Endothelial cell of umbilical vein (primary cell): Measurements from ENCODE around the gene MASTL. TPM values are rescaled to one million over a fixed set of nuclear protein-coding genes. Genes with fewer than 3 reads are reported as not detected.

Experiments
- BruUV-seq: library from RNA; stranded (reverse); fragments of 400-500 nt; replicated peaks from 2 replicates; lab custom pipeline; 2021; lab: Mats Ljungman, UMichigan
- CTCF ChIA-PET: fragments of 300-600, 350-600 bp; sonication (Branson Sonifier 250); formaldehyde crosslinking; loops from one replicate; lab custom pipeline; 2021; ENCODE audit warnings: antibody characterized with exemption, inconsistent platforms; lab: Charles Lee
- POLR2A ChIA-PET: fragments of 300-600, 350-600 bp; sonication (Branson Sonifier 250); formaldehyde crosslinking; loops from one replicate; lab custom pipeline; 2021; ENCODE audit warnings: antibody characterized with exemption, inconsistent platforms; lab: Charles Lee
- DNase-seq: peaks from one replicate; pipeline ENCODE4 v3.0.0-alpha.2; 2011; ENCODE audit warnings: low read depth, low spot score
- FAIRE-seq: peaks from 2 replicates; lab custom pipeline; 2011; peaks lifted over from hg19 to GRCh38; lab: Jason Lieb, UNC
- H2AFZ ChIP-seq: 2 replicates; pipeline ENCODE4 v1.6.0; 2012; ENCODE audit warnings: low read depth, low read length, control low read depth, inconsistent platforms
- H3K27ac ChIP-seq: 2 replicates; pipeline ENCODE4 v1.5.1; 2011; ENCODE audit warnings: low read depth, mild to moderate bottlenecking, control low read depth, low read length, moderate library complexity; ENCODE audit not compliant: insufficient read depth
- H3K27me3 ChIP-seq, 2 experiments: 2 replicates each; pipeline versions ENCODE4 v1.6.0 to v1.6.1; 2011; ENCODE audit warnings: low read length in 2 of 2, mixed read lengths in 1 of 2; ENCODE audit not compliant: control insufficient read depth in 2 of 2, insufficient read depth in 2 of 2
- H3K36me3 ChIP-seq, 2 experiments: 2 replicates in 1 of 2; 3 replicates in 1 of 2; pipeline ENCODE4 v1.5.1; 2011; ENCODE audit warnings: low read length in 2 of 2, mild to moderate bottlenecking in 1 of 2, moderate library complexity in 1 of 2; ENCODE audit not compliant: control insufficient read depth in 2 of 2, insufficient read depth in 2 of 2; ENCODE audit errors: extremely low read depth in 1 of 2
- H3K4me1 ChIP-seq: 3 replicates; pipeline ENCODE4 v1.5.1; 2011; ENCODE audit warnings: mild to moderate bottlenecking, low read length; ENCODE audit not compliant: control insufficient read depth, insufficient read depth; ENCODE audit errors: extremely low read depth
- H3K4me2 ChIP-seq: 2 replicates; pipeline ENCODE4 v1.6.1; 2011; ENCODE audit warnings: low read length, control low read depth, mixed read lengths; ENCODE audit not compliant: insufficient read depth
- H3K4me3 ChIP-seq, 3 experiments: fragments of 200-600 bp in 1 of 3; sonication (generic), shearing (Covaris generic) in 1 of 3; replicated peaks in 1 of 3; 2 replicates each; pipeline ENCODE4 v1.5.1; 2011 to 2016; ENCODE audit warnings: control low read depth in 3 of 3, low read length in 3 of 3, mild to moderate bottlenecking in 2 of 3, inconsistent platforms in 1 of 3, low read depth in 1 of 3, moderate library complexity in 1 of 3; ENCODE audit not compliant: insufficient read depth in 1 of 3
- H3K79me2 ChIP-seq: 2 replicates; pipeline ENCODE4 v1.6.0; 2012; ENCODE audit warnings: low read length, inconsistent platforms; ENCODE audit not compliant: control insufficient read depth, insufficient read depth
- H3K9ac ChIP-seq: replicated peaks from 2 replicates; pipeline ENCODE3; 2011; ENCODE audit warnings: low read length, control low read depth; ENCODE audit not compliant: insufficient read depth; ENCODE audit errors: extremely low read depth
- H3K9me1 ChIP-seq: replicated peaks from 3 replicates; pipeline ENCODE4 v1.6.0; 2011; ENCODE audit warnings: mild to moderate bottlenecking, low read length; ENCODE audit not compliant: control insufficient read depth, insufficient read depth; ENCODE audit errors: extremely low read depth
- H3K9me3 ChIP-seq: replicated peaks from 2 replicates; pipeline ENCODE4 v1.5.1; 2012; ENCODE audit warnings: low read length, inconsistent platforms; ENCODE audit not compliant: control insufficient read depth, insufficient read depth
- H4K20me1 ChIP-seq: replicated peaks from 2 replicates; pipeline ENCODE3; 2011; ENCODE audit warnings: mild to moderate bottlenecking, low read length; ENCODE audit not compliant: control insufficient read depth, insufficient read depth; ENCODE audit errors: extremely low read depth
- EZH2 ChIP-seq: IDR thresholded peaks from 2 replicates; pipeline ENCODE4 v1.6.1; 2012; ENCODE audit warnings: borderline replicate concordance, low read depth, mild to moderate bottlenecking, moderate library complexity, low read length, inconsistent platforms; ENCODE audit not compliant: severe bottlenecking
- FOS ChIP-seq: IDR thresholded peaks from 2 replicates; pipeline ENCODE4 v1.6.1; 2011; ENCODE audit warnings: mild to moderate bottlenecking, low read length, moderate library complexity, borderline replicate concordance; ENCODE audit not compliant: insufficient read depth
- GATA2 ChIP-seq: IDR thresholded peaks from 2 replicates; pipeline ENCODE4 v1.7.0; 2011; ENCODE audit warnings: low read depth, mild to moderate bottlenecking, moderate library complexity, mixed read lengths, low read length; ENCODE audit not compliant: insufficient read length, insufficient read depth
- JUN ChIP-seq: IDR thresholded peaks from 2 replicates; pipeline ENCODE4 v1.6.1; 2011; ENCODE audit warnings: borderline replicate concordance, low read depth; ENCODE audit not compliant: insufficient read length, insufficient read depth
- MYC ChIP-seq: IDR thresholded peaks from one replicate; pipeline ENCODE4 v1.6.1; 2011; ENCODE audit warnings: mild to moderate bottlenecking, low read depth, low read length
- POLR2A ChIP-seq: IDR thresholded peaks from 2 replicates; pipeline ENCODE4 v1.6.1; 2012; ENCODE audit warnings: low read depth, mild to moderate bottlenecking, control low read depth, low read length
- POLR2AphosphoS5 ChIP-seq: IDR thresholded peaks from 2 replicates; pipeline ENCODE4 v1.6.1; 2012; ENCODE audit warnings: low read depth, mild to moderate bottlenecking, control low read depth, low read length, moderate library complexity; ENCODE audit not compliant: insufficient read depth
- dilution Hi-C: fragments of 300-500 bp; cut with MboI; formaldehyde crosslinking; loops from one replicate; pipeline ENCODE4 v1.15.0; 2019; ENCODE audit warnings: low sequenced_read_pairs; ENCODE audit not compliant: extremely low pct_ligation_motif_present
- intact Hi-C: fragments of 100-400 bp; cut with micrococcal nuclease; formaldehyde crosslinking; loops from one replicate; pipeline ENCODE4 v1.10.0; 2022
- polyA plus RNA-seq, 4 experiments: library from polyadenylated mRNA; depleted of rRNA in 3 of 4; stranded (reverse) in 3 of 4; unstranded in 1 of 4; fragments of >200 nt; gene quantifications; 2 replicates each; pipeline versions ENCODE4 v1.2.1 to v1.2.3, GENCODE V29; 2011 to 2012; ENCODE audit warnings: missing spikeins in 1 of 4
- total RNA-seq: library from RNA; stranded (reverse); gene quantifications from 2 replicates; pipeline ENCODE4 v1.2.3, GENCODE V29; 2021
- TF ChIP-seq, protein P1 (sequence below): IDR thresholded peaks from 2 replicates; pipeline ENCODE4 v1.6.1; 2011; ENCODE audit not compliant: insufficient read depth, insufficient read length
- TF ChIP-seq, protein P2 (sequence below), 2 donors: IDR thresholded peaks; 1 replicate in 1 of 2; 2 replicates in 1 of 2; pipeline ENCODE4 v1.5.1; 2011; ENCODE audit warnings: low read length in 2 of 2, mild to moderate bottlenecking in 2 of 2, moderate library complexity in 2 of 2, control low read depth in 1 of 2, inconsistent platforms in 1 of 2, low read depth in 1 of 2; ENCODE audit not compliant: insufficient read depth in 1 of 2; ENCODE audit errors: extremely low read depth in 1 of 2

MASTL gene
- total and polyA plus RNA-seq, 2 donors (not counting 3 experiments of a cell fraction or from before 2014, with no cell fraction given) = 5.4 to 17.8 TPM

DNA sequence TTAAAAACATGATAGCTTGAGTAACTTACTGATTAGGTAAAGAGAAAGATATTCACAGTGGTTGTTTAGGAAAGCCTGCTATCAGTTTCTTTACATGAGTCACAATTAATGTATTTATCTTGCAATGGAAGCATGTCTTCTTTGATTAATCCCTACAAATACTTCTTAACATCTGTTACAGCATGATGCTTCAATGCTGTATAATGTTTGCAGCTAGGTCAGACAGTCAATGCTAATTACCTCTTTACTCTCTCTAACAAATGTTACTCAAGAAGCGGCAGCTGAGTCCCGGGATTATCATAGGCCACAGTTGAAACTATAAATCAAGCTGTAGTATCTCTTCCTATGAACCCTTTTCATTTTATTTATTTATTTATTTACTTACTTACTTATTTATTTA, 52.2 kb downstream of the MASTL start:
- intact Hi-C loops = no loop called here
- Histone ChIP-seq H2AFZ (no peak overlapping the region), H3K4me2 (no peak overlapping the region), H3K79me2 (no peaks in the 10 kb centered on the region), H4K20me1 (no peaks in the 10 kb centered on the region), H3K27me3 (no peaks in the 10 kb centered on the region), H3K4me1 (no peaks in the 10 kb centered on the region), H3K4me3 (no peak overlapping the region), H3K36me3 (peaks cover 6 to 7% of the 10 kb centered on the region in 2 experiments), H3K27ac (no peak overlapping the region), H3K9ac (no peak overlapping the region), H3K9me3 (no peaks in the 10 kb centered on the region), H3K9me1 (no peaks in the 10 kb centered on the region)
- ChIA-PET POLR2A (no interaction called here), CTCF (interaction anchor here (0.6 kb wide), 1 partner anchor 22 kb away, joined by 3 read pairs; no protein-coding TSS in a partner anchor)
- dilution Hi-C loops = no loop called here
- BruUV-seq = no TSS peak
- DNase-seq = no peak
- no peak for FAIRE-seq
- no peak for TF ChIP-seq JUN
- TF ChIP-seq GATA2 = no peak
- no peak for TF ChIP-seq FOS
- TF ChIP-seq POLR2AphosphoS5 = no peak
- TF ChIP-seq, protein P1, sequence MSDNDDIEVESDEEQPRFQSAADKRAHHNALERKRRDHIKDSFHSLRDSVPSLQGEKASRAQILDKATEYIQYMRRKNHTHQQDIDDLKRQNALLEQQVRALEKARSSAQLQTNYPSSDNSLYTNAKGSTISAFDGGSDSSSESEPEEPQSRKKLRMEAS = no peak
- no peak for TF ChIP-seq EZH2
- TF ChIP-seq, protein P2, sequence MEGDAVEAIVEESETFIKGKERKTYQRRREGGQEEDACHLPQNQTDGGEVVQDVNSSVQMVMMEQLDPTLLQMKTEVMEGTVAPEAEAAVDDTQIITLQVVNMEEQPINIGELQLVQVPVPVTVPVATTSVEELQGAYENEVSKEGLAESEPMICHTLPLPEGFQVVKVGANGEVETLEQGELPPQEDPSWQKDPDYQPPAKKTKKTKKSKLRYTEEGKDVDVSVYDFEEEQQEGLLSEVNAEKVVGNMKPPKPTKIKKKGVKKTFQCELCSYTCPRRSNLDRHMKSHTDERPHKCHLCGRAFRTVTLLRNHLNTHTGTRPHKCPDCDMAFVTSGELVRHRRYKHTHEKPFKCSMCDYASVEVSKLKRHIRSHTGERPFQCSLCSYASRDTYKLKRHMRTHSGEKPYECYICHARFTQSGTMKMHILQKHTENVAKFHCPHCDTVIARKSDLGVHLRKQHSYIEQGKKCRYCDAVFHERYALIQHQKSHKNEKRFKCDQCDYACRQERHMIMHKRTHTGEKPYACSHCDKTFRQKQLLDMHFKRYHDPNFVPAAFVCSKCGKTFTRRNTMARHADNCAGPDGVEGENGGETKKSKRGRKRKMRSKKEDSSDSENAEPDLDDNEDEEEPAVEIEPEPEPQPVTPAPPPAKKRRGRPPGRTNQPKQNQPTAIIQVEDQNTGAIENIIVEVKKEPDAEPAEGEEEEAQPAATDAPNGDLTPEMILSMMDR (IDR thresholded peaks at IDR 0.05; ENCODE audit: extremely low read depth in 1 of 2, insufficient read depth in 1 of 2, low read depth in 1 of 2, low read length in 2 of 2) = no peak
- no peak for TF ChIP-seq POLR2A
- no peak for TF ChIP-seq MYC
